ENCODE results near the gene DCAF6.
"Not testable (repeated sequence)": the region's sequence is repeated elsewhere in the genome, so short reads cannot be mapped to it uniquely, and the experiment has no call there.

The DCAF6 gene

GRCh38 chr1:167936068-167936929 is at the start of gene DCAF6:
Gene DCAF6, plus strand, starts transcription at chr1:167936683. Its CDS starts 229 bp downstream, at chr1:167936912.
- peak; percentile 98 for DNase-seq (ENCODE audit: low spot score)

GRCh38 chr1:167887187-167887586 is 49.3 kb upstream of the DCAF6 start:
- not testable (repeated sequence) for DNase-seq (ENCODE audit: low spot score)

DNA sequence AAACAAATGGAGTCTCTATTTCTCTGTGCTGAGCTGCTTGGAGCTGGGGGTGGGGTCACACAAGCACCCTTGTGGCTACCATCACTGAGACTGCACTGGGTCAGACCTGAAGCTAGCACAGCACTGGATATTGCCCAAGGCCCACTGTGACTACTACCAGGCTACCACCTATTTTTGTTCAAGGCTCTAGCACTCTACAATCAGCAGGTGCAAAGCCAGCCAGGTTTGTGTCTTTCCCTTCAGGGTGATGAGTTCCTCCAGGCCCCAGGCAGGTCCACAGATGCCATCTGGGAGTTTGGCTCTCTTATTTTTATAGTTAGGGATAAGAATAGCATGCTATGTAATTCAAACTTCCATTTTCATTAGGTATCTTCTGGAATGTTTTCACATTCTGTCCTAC is 46.1 kb upstream of the DCAF6 start:
- no peak for DNase-seq (ENCODE audit: low spot score)

- DNase-seq (ENCODE audit: low spot score), result no peak
Measured at GRCh38 chr1:167893798-167894197, 42.7 kb upstream of the DCAF6 start.

DNA sequence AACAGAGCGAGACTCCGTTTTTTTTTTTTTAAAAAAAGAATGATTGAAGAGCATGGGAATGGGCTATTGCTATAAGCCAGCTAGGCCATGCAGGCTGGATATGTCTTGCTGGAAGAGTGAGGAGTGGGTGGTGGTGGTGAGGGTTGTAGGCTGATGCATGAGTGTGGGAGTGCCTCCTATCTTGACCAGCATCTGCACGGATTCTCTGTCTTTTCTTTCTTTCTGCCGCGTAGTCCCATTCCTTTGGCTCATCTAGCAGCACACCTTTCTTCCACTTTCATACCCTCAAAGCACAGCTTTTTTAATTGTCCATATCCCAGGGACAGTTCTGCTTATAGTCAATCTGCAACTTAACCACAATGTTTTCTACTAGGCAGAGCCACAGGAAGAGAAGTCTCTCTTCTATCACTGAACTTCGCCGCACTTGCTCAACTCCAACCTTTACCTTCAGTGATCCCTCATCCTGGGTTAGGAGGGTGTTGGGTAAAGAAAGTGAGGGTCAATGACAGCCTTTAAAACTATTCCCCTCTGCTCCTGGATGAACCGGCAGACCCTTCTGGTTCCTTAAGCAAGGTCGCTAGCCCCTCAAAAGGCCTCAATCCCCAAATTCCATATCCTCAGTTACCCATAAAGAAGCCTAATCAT is 37.8 kb upstream of the DCAF6 start:
- no peak for DNase-seq (ENCODE audit: low spot score)

DNA sequence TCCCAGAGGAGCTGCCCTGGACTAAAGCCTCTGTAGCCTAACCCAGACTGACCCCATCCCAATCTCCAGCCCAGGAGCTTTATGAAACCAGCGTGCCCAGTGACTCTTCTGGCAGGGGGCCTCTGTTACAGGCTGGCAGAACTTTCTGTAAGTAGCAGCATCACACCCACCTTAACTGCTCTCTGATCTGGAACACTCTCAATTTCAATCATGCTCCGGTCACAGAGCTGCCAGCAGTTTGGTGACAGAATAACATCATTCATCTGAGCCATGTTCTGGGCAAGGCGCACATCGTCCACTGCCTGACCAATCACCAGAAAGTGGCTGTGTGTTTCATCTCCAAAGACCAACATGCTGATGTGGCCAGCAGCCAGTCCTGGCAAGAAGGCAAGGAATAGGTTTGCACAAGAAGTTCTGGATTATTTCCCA is 37.2 kb upstream of the DCAF6 start:
- DNase-seq (ENCODE audit: low spot score), result no peak

GRCh38 chr1:167900907-167901306 is 35.6 kb upstream of the DCAF6 start:
- no peak for DNase-seq (ENCODE audit: low spot score)

- no peak for DNase-seq (ENCODE audit: low spot score)
Measured at GRCh38 chr1:167904652-167905130, 31.8 kb upstream of the DCAF6 start.

DNA sequence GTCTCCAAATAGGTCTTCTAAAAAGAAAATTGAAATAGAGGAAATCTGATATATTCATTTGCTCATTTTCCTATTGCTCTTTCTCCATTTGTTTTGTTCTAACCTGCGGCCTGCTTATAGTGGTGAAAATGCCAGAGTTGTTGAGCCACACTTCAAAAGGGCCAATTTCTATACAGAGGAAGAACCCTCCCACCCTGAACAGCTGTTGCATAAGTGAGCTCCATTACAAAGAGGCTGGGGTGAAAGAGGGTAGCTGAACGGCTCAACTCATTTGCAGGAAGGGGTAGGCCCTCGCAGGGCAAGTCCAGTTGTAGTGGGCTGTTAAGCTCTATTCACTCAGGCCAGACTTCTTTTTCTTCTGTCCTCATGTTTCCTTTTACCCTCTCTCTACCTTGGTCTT is 31.3 kb upstream of the DCAF6 start:
- DNase-seq (ENCODE audit: low spot score), result no peak

DNA sequence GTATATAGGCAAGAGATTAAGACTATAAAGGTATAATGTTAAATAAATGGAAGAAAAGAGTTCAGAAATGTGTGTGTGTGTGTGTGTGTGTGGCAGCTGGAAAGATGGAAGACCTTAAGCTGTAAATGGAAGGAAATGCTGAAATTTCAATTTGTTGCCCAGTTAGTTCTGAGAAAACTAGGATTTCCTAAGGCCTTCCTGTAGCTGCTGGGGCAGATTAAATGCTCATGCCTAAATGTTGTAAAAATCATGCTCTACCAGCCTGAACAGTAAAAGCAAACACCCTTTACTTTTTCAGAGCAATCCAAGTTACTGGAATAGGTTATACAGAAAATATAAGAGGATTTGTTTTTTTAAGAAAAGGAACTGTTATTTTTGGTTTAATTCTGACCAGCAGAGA is 30.8 kb upstream of the DCAF6 start:
- DNase-seq (ENCODE audit: low spot score), result no peak

DNA sequence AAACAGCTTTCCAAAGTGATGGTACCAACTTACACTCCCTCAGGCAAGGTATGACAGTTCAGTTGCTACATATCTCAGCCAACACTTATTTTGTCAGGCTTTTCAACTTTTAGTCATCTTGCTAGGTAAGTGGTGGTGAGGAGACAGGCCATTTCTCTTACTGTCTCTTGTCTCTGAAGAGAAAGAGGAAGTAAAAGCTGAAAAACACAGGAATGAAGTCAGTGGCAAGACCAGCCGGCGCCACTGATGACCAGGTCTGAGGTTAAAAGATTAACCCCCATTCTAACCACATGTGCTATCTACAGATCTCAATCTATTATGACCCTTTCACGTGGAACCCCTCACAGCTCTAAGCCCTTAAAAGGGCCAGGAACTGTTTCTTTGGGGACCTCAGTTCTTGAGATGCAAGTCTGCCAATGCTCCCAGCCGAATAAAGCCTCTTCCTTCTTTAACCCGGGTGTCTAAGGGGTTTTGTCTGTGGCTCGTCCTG is 26.7 kb upstream of the DCAF6 start:
- no peak for DNase-seq (ENCODE audit: low spot score)

- no peak for DNase-seq (ENCODE audit: low spot score)
Measured at GRCh38 chr1:167910530-167910929, 26.0 kb upstream of the DCAF6 start.

DNA sequence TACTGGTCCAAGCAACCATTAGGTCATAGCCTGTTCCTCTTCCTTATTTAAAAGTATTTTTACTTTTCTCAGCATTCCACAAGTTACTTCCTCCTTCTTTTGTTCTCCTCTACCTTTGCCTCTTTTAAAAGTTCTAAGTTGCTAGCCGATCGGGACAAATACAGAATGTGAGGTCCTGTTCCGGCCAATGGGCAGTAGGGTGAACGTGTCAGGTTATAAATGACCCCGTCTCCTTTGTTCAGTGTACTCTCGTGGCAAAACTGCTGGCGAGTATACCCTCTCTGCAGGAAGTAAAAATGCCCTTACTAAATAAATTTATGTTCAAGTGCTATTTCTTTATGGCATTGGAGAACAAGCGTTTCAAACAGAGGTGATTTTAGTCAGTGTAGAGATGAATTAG is 25.1 kb upstream of the DCAF6 start:
- DNase-seq (ENCODE audit: low spot score), result no peak

DNA sequence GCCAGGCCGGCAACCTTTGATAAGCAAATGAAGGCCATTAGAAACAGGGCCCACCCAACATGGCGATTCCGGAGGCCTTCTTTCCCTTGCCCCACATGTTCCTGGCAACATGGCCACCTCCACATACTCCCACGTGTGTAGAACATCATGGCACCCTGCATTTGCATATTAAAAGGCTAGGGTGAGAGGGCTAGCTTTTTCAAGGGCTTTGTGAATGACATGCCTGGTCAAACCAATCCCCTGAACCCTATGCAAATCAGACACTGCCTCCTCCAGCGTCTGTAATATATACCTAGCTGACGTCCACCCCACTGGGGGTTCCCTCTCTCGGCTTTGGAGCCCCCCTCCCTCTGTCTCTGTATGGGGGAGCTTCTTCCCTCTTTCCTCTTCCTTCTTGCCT is 24.2 kb upstream of the DCAF6 start:
- no peak for DNase-seq (ENCODE audit: low spot score)

DNA sequence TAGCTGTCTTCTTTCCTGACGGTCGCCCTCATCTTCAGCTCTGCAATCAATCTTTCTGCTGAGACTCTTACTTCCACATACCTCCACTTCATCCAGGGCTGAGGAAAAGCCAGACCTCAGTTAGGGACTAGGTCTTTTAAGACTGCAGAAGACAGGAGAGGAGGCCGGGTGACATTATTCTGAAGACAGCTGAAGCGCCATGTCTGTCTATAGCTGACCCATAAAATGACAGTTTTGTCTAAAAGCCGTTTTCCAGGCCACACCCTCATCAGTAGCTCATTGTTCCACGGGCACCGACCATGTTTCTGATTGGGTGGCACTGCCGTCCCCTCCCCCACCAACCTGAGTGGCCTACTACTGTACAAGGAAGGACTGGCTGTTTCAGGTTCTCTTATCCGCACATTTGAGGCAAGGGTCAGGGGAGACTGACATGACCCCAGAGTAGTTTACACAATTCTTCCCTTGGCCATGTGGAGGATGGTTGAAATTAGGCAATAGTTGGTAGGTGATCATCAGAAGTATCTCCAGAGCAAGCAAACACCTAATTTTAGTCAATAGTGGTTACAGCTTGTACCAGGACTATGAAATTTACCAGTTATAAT is 22.5 kb upstream of the DCAF6 start, which contains the start of gene ADCY10:
Gene ADCY10, minus strand, starts transcription at position 240 of the 602 bp plus-strand sequence. CDS start 8,994 bp downstream, outside the sequence.
- no peak for DNase-seq (ENCODE audit: low spot score)

DNA sequence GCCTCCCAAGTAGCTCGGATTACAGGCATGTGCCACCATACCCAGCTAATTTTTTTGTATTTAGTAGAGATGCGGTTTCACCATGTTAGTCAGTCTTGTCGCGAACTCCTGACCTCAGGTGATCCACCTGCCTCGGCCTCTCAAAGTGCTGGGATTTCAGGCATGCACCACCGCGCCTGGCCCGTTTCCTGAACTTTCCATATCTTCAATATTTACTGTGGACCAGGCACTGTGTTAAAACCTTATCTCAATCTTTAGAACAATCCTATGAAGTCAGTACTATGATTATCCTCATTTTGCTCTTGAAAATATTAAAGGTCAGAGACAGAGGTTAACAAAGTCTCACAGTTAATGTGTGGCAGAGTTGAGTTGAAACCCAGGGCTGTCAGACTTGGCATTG is 20.9 kb upstream of the DCAF6 start:
- no peak for DNase-seq (ENCODE audit: low spot score)

DNA sequence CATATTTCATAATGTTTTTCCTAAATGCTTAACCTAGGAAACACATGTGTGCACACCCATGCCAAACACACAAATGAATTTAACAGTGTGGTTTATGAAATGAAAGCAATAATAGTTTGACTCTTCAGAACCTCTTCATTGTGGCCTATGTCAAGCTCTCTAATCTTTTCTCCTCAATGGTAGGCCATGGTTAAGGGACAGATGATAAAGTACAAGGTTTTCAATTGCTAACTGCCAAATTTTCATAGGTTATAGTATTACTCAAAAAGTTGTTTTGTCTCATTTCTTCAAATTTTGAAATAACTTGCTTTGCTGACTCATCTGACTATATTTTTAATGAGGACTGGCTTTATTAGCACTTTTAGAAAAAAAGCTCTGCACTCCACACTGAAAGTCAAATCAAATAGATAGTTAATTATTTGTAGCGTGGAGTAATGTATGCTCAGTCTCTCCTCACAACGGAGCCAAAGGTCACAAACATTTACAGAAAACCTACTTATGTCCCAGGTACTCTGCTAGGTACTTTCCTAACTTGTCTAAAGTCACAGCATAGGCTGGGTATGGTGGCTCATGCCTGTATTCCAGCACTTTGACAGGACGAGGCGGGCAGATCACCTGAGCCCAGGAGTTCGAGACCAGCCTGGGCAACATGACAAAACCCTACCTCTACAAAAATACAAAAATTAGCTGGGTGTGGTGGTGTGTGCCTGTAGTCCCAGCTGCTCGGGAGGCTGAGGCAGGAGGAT is 19.5 kb upstream of the DCAF6 start:
- no peak for DNase-seq (ENCODE audit: low spot score)

- no peak for DNase-seq (ENCODE audit: low spot score)
Measured at GRCh38 chr1:167922023-167922422, 14.5 kb upstream of the DCAF6 start.

- no peak for DNase-seq (ENCODE audit: low spot score)
Measured at GRCh38 chr1:167922611-167923074, 13.8 kb upstream of the DCAF6 start.

GRCh38 chr1:167923324-167924056 is 13.0 kb upstream of the DCAF6 start:
- peak; percentile 67 for DNase-seq (ENCODE audit: low spot score)

GRCh38 chr1:167924102-167924501 is 12.4 kb upstream of the DCAF6 start:
- DNase-seq (ENCODE audit: low spot score), result peak; percentile 77
